CD4-positive, alpha-beta T cell treated with Interleukin-10 for 1 hour (primary cell): Measurements from ENCODE around the gene L3HYPDH.

Experiments
- DNase-seq: peaks from one replicate; pipeline ENCODE4 v3.0.0-alpha.2; 2020

Gene L3HYPDH

DNA sequence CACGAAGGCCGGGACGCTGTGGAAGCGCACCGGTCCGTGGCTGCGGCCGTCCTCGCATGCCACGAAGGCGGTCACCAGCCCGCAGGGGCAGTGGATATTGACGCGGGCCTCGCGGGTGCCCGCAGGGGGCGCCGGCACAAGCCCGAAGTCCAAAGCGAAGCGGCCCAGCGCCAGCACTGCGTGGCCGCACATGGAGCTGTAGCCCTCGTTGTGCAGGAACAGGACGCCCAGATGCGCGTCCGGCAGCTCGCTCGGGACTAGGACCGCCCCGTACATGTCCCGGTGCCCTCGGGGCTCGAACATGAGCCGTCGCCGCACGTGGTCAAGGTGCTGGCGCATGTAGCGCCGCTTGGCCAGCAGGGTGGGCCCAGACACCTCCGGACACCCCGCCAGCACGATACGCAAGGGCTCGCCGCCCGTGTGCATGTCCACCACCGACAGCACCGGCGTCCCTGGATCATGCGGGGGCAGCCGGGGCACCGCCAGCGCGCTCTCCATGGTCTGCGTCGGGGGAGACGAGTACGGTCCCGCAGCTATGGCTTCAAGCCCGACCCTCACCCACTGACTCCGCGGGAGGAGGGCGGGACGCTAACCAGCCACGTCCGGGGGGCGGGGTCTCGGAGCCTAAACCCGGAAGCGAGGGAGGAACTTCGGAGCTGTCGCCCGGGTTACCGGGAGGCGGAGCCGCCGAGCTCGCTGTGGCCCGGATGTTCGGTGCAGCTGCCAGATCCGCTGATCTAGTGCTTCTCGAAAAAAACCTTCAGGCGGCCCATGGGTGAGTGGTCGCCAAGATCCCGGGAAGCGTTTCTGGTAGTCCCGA, at the start of gene L3HYPDH, which contains the start of gene JKAMP:
L3HYPDH (minus strand) TSS at position 590 of the 820 bp plus-strand sequence; CDS start at position 498, 92 bp downstream.
JKAMP (plus strand) TSS at position 699 of the 820 bp plus-strand sequence; CDS start at position 772, 73 bp downstream.
- peak; percentile 96 for DNase-seq

GRCh38 chr14:59532419-59532818, 48.2 kb upstream of the L3HYPDH start:
- DNase-seq = no peak

DNA sequence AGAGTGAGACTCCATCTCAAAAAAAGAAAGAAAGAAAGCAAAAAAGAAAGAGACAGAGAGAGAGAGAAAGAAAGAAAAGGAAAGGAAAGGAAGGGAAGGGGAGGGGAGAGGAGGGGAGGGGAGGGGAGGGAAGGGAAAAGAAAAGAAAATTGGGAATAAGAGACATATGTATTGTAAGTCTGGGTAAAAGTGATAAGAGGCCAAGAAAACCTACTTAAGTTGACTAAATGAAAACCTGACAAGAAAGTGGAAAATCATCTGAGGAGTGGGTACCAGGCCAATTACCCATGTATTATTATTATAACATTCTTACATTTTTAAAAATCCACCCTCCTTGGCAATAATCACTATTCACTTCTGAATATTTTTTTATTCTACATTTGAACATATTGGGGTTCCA, 46.1 kb upstream of the L3HYPDH start:
- no peak for DNase-seq

GRCh38 chr14:59529189-59529588, 45.0 kb upstream of the L3HYPDH start:
- DNase-seq = no peak

DNA sequence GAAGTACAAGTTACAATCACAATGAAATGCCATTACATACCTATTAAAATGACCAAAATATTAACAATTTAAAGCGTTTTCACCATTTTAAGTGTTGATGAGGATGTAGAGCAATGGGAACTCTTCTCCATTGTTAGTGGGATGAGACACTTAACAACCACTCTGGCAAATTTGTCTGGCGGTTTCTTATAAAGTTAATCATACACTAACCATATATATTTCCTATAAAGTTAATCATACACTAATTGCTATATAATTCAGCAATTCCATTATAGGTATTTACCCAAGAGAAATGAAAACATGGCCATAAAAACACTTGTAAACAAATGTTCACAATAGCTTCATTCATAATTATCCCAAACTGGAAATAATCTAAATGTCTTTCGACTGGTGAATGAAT, 36.0 kb upstream of the L3HYPDH start:
- DNase-seq = no peak

GRCh38 chr14:59511916-59512575, 27.8 kb upstream of the L3HYPDH start:
- DNase-seq = no peak

DNA sequence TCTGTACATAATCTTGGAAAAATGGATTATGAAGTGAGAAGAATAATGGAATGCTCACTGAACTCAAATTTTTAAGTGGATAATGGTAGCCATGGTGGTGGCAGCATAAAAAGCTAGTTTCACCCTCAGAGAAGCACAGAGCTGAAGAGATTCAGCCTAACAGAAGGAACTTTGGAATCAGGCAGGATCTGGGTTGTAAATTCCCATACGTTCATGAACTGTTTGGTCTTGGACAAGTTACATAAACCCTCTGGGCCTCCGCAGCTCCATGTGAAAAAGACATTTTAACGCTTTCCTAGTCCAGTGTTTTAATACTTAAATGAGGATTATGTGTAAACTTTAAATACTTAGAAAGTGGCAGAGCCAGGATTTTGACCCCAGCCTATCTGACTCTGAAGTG, 26.8 kb upstream of the L3HYPDH start:
- no peak for DNase-seq

DNA sequence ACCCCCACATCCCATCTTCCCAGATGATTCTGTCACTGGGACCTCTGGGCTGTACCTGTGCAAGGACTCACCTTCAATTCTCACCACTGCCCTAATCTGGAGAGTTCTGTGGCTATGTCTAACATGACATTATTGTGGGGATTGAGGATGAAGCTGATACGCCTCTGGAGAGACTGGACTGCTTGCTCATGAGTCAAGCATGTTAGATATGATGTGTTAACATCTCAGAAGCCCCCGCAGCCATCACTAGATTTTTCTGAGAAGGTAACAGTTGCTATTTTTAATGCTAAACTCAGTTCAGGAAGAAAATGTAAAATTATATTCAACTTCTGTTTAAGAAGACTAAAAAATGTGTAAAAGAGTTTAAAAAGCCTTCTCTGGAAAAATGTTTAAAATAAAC, 25.8 kb upstream of the L3HYPDH start:
- no peak for DNase-seq

DNA sequence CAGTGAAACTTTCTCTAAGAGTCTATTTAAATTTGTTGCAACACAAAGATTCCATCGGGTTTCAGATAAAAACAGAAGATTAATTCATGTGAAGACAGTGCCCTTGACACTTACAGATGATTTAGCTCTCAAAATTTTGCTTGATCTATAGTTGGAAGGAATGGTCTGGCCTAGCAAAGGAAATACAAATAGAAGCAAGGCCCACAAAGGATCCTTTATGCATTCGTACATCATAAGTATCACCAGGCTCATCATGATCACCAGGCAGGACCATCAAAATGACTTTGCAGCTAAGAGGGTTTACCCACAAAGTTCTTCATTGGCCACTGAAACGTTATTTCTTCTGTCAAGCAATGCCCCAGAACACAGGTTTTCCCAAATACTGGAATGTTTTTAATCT, 24.9 kb upstream of the L3HYPDH start:
- DNase-seq = no peak

- DNase-seq = no peak
Measured at GRCh38 chr14:59507752-59508103, 23.5 kb upstream of the L3HYPDH start.

DNA sequence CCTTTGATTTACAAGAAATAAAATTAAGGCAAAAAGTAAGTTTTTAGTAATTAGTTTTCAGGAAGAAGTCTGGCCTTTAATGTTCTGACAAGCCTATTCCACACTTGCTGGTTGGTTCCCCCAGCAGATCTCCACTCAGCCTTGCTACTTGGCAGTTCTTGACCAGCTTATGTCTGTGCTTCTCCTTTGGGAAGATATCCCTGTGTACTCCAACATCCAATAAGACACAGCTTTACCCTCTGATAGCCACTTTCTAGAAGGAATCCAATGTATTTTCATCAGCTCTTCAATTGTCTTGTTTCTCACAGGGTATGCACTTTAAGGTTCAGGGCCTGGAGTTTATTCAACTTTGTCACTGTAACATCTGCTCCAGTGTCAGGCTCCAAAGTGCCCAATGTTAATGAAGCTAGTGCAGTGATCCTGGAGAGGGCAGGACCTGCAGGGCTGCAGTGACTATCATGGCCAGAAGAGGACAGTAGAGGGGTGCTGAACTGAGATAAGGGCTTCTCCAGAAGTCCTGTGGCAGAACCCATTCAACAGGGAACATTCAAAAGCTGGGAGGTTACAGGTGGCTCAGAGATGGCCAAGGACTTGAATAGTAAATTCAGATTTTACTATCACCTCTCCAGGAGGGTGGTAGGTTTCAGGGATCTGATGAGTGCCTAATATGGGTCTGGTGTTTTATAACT, 23.0 kb upstream of the L3HYPDH start:
- peak; percentile 53 for DNase-seq

- no peak for DNase-seq
Measured at GRCh38 chr14:59503256-59503655, 19.0 kb upstream of the L3HYPDH start.

DNA sequence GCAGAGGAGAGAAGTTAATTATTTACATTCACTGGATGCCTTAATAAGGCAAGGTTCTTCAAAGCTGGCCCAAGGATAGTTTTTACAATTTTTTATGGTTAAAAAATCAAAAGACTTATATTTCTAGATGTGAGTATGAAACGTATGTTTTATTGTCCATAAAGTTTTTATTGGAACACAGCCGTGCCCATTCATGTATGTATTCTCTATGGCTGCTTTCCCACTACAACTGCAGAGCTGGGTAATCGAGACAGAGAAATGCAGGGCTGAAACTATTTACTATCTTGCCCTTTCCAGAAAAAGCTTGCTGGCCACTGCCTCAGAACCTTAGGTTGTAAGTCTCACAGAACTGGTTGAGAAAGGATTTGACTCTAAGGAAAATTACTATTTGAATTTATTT, 16.5 kb upstream of the L3HYPDH start:
- DNase-seq = no peak

GRCh38 chr14:59492384-59492783, 8.2 kb upstream of the L3HYPDH start:
- DNase-seq = no peak

DNA sequence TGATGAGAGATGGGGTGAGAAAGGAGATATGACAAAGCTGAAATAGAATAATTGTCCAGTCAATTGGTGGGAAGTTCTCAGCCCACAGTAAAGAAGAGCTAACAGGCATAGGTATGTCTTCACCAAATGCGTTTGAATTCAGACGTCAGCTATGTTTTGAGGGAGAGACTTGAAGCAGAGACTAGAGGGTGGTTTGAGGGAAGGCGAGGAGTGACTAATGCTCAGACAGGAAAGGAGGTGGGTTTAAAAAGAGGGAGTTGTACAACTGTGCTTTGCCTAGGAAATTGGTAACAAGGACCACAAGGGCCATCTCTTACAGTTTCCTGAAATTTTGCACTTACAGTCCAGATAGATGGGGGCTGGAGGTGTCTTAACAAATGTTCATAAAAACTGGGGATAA, 6.5 kb upstream of the L3HYPDH start:
- no peak for DNase-seq

DNA sequence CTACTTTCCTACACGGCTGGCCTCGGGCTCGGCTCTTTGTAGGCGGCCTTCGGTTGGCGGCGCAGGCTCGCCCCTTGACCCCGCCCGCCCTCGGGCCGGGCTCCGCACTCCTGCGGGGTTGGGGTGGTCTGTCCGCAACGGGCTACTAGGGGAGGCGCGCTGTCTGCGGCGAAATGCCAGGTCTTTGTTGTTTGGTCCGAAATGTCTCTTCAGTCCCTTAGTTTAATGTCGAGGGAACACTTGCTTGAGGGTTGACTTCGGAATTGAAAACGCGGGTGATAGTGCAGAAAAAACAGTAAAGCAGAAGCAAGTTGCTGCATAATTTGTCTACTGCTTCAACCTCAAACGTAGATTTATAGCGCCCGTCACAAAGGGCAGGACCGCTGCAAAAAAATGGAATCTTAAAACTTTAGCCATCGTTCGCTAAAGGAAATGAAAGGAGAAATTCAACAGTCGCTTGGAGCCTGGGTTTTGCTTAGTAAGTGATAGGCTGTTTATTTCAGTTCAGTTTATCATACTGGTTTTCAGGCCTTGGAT, 499 bp upstream of the L3HYPDH start:
- no peak for DNase-seq

DNA sequence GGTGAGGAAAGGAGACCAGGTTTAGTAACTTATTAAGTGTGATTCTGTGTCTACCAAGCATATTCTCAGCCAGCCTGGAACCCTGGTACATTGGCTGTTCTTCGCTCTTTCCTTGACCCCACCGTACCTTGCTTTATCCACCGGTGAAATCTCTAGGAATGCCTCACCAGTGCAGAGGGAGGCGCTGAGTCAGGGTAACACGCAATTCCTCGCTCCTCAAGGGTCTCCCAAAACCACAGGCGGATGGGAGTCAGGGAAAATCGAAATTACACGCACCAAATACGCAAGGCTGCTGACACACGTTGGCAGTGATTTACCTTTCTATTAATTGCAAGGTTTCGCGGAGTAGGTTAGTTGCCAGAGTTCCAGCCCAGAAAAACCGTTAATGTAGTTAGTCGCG, 845 bp downstream of the L3HYPDH start:
- no peak for DNase-seq

DNA sequence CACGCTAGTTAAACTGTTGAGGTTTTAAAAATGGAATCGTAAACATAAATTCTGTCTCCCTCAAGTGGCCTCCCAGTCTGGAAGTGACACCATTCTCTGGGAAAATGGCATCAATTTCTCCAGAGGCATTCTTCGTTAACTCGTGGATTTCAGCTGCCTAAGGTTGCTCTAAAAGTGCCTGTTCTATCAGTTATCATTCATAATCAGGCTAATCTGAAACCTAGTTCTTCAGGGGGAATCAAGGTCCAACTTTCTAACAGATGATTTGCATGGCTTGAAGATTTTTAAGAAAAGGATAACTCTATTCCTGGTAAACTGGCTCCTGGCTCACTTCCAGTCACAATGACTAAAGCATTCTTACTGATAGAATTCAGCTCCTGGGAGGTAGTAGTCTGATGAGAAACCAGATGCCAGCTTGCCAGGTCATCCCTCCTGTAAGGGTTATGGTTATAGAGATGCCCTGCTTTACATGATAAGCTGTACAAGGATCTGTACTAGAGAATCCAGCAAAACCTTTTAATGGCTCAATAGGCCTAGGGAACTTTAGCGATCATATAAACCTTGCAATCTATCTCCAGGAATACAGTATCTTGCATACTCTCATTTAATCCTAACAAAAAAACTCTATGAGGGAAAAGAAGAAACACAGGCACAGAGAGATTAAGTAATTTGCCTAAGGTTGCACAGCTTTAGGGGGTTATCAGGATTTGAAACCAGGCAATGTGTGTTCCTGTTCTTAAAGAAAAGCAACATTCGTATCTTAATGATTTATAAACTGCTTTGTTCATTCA, 1.5 kb downstream of the L3HYPDH start:
- no peak for DNase-seq

- DNase-seq = no peak
Measured at GRCh38 chr14:59481871-59482540, 2.2 kb downstream of the L3HYPDH start.

DNA sequence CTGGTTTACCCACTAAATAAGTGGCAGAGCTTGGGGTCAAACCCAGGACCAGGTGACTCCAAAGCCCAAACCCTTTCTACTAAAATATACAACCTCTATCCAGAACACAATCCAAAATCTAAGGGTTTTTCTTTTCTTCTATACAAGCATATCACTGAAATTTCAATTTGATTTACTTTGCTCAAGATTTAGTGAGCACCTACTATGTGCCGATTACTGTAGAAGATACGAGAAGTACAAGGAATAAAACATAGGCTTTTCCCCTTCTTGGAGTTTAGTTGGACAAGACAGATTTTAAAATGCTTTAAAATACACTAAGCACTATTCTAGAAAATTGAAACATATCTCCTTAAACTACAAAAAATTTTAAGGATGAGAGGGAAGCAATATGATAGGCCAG, 2.8 kb downstream of the L3HYPDH start:
- no peak for DNase-seq

GRCh38 chr14:59480166-59480565, 4.0 kb downstream of the L3HYPDH start:
- no peak for DNase-seq

- DNase-seq = no peak
Measured at GRCh38 chr14:59478540-59478939, 5.7 kb downstream of the L3HYPDH start.
